Activated CD8-positive, alpha-beta T cell treated with anti-CD3 and anti-CD28 coated beads, Interleukin-2, amount 10 ng/mL, durations not matched to agents 7 days and 5 days (primary cell): ENCODE data around the gene IREB2. TPM values are rescaled to one million over a fixed set of nuclear protein-coding genes. Genes with fewer than 3 reads are reported as not detected.

Source experiments
- ATAC-seq: fragments of 150-1000 bp; cut with Tn5 transposase; one replicate; pipeline ENCODE4 v1.10.0; 2021; ENCODE audit warnings: moderate library complexity
- CTCF ChIA-PET: fragments of 350-600 bp; sonication (Branson Sonifier 250); formaldehyde crosslinking; loops from one replicate; lab custom pipeline; 2021; ENCODE audit warnings: antibody characterized with exemption; lab: Charles Lee
- POLR2A ChIA-PET: fragments of 350-600 bp; sonication (Branson Sonifier 250); formaldehyde crosslinking; loops from one replicate; lab custom pipeline; 2021; ENCODE audit warnings: antibody characterized with exemption; lab: Charles Lee
- DNase-seq: peaks from one replicate; pipeline ENCODE4 v3.0.0-alpha.2; 2020
- H3K27ac Mint-ChIP-seq: one replicate; pipeline ENCODE4 v1.8.0; 2021; ENCODE audit warnings: mild to moderate bottlenecking, mixed read lengths
- H3K27me3 Mint-ChIP-seq: one replicate; pipeline ENCODE4 v1.8.0; 2021; ENCODE audit warnings: low read depth, mixed read lengths
- H3K36me3 Mint-ChIP-seq: one replicate; pipeline ENCODE4 v1.8.0; 2021; ENCODE audit warnings: low read depth, mixed read lengths
- H3K4me1 Mint-ChIP-seq: one replicate; pipeline ENCODE4 v1.8.0; 2021; ENCODE audit warnings: low read depth, mixed read lengths
- H3K4me3 Mint-ChIP-seq: one replicate; pipeline ENCODE4 v1.8.0; 2021; ENCODE audit warnings: mild to moderate bottlenecking, mixed read lengths
- H3K9me3 Mint-ChIP-seq: one replicate; pipeline ENCODE4 v1.8.0; 2022; ENCODE audit warnings: mixed read lengths; ENCODE audit not compliant: insufficient read depth
- total RNA-seq, 2 experiments: library from RNA; stranded (reverse); gene quantifications; one replicate each; pipeline ENCODE4 v1.2.3, GENCODE V29; 2021

IREB2 gene
- total RNA-seq, 2 experiments from 2014 or later = 52.5 to 62.4 TPM

DNA sequence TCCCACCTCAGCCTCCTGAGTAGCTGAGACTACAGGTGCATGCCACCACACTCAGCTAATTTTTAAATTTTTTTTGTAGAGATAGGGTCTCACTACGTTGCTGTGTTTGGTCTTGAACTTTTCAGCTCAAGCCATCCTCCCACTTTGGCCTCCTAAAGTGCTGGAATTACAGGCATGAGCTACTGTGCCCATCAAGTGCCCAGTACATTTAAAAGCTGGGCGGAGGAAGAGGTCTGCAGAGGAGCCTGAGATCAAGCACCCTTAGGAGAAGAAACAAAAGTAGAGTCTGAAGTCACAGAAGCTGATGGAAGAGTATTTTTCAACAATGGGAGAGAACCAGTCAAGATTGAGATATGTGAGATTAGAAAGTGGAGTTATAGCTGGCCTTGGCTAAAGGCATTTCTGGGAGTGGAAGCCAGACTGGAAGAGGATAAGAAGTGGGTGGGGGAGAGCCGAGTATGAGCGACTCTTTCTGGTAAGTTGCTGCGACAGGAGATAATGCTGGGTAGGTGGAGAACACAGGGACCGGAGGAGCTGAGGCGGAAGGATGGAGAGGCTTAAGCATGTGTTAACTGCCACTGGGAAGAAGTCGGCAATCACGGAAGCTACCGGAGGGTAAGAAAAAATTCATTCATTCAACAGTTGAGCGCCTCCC is 782 bp upstream of the IREB2 start:
- Mint-ChIP-seq H3K27me3 (peaks cover 3% of the 10 kb centered on the region), H3K36me3 (peaks cover 25% of the 10 kb centered on the region), H3K4me3 (peak overlapping the region; percentile 86), H3K4me1 (peaks cover 39% of the 10 kb centered on the region), H3K9me3 (no peaks in the 10 kb centered on the region), H3K27ac (peak overlapping the region; percentile 90)
- no peak for DNase-seq
- ChIA-PET CTCF (interaction anchor here (0.7 to 3.6 kb wide), 12 partner anchors 8 to 171 kb away, joined by 3 to 33 read pairs (median 4); partner anchors contain the start of gene SKIC8), POLR2A (interaction anchor here (0.8 to 3.5 kb wide), 19 partner anchors 8 to 435 kb away, joined by 3 to 28 read pairs (median 5); partner anchors contain the start of genes DNAJA4, MORF4L1, PSMA4 and SKIC8)
- ATAC-seq = no peak

- ChIA-PET CTCF (interaction anchor here (0.6 to 3.6 kb wide), 6 partner anchors 9 to 172 kb away, joined by 3 to 33 read pairs (median 3); no protein-coding TSS in a partner anchor), POLR2A (interaction anchor here (0.6 to 3.5 kb wide), 13 partner anchors 7 to 291 kb away, joined by 3 to 28 read pairs (median 6); partner anchors contain the start of genes PSMA4 and SKIC8)
- Mint-ChIP-seq H3K9me3 (no peaks in the 10 kb centered on the region), H3K27me3 (peaks cover 3% of the 10 kb centered on the region), H3K27ac (peak overlapping the region; percentile 90), H3K4me1 (peaks cover 51% of the 10 kb centered on the region), H3K4me3 (peak overlapping the region; percentile 86), H3K36me3 (peaks cover 34% of the 10 kb centered on the region)
- peak; percentile 41 for DNase-seq
- no peak for ATAC-seq
Observed at GRCh38 chr15:78438619-78439285, 736 bp downstream of the IREB2 start.

GRCh38 chr15:78440375-78441373 is 2.7 kb downstream of the IREB2 start:
- peaks cover 56% of the 10 kb centered on the region for H3K4me1 Mint-ChIP-seq
- no peak overlapping the region for H3K27ac Mint-ChIP-seq
- CTCF ChIA-PET = no interaction called here
- H3K36me3 Mint-ChIP-seq = peaks cover 46% of the 10 kb centered on the region
- DNase-seq (no peak), ATAC-seq (no peak)
- no peaks in the 10 kb centered on the region for H3K27me3 Mint-ChIP-seq
- peak overlapping the region; percentile 18 for H3K4me3 Mint-ChIP-seq
- no peaks in the 10 kb centered on the region for H3K9me3 Mint-ChIP-seq
- POLR2A ChIA-PET = interaction anchor here (2.0 kb wide), 1 partner anchor 100 kb away, joined by 8 read pairs; the partner anchor contains the start of gene PSMA4

- peaks cover 46% of the 10 kb centered on the region for H3K4me1 Mint-ChIP-seq
- H3K9me3 Mint-ChIP-seq = no peaks in the 10 kb centered on the region
- no peaks in the 10 kb centered on the region for H3K27me3 Mint-ChIP-seq
- POLR2A ChIA-PET = interaction anchor here (0.6 kb wide), 1 partner anchor 661 kb away, joined by 4 read pairs; no protein-coding TSS in a partner anchor
- CTCF ChIA-PET = interaction anchor here (1.4 kb wide), 1 partner anchor 22 kb away, joined by 3 read pairs; no protein-coding TSS in a partner anchor
- no peak for ATAC-seq
- H3K27ac Mint-ChIP-seq = no peak overlapping the region
- H3K36me3 Mint-ChIP-seq = peaks cover 56% of the 10 kb centered on the region
- H3K4me3 Mint-ChIP-seq = no peak overlapping the region
- no peak for DNase-seq
Observed at GRCh38 chr15:78444255-78444654, 6.2 kb downstream of the IREB2 start.

DNA sequence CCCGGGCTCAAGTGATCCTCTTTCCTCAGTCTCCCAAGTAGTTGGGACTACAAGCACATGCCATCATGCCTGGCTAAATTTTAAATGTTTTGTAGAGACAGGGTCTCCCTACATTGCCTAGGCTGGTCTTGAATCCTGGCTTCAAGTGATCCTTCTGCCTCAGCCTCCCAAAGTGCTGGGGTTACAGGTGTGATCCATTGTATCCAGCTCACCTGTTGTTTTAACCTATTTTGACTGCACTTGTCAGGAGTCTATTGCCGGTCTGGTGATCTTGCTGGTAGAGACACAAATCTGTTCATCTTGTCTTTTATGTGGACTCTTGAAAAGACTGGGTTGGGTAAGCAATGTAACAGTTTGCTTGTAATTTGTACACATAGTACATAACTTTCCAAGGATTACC is 7.9 kb downstream of the IREB2 start:
- H3K27me3 Mint-ChIP-seq = no peaks in the 10 kb centered on the region
- ChIA-PET CTCF (interaction anchor here (1.4 kb wide), 1 partner anchor 69 kb away, joined by 3 read pairs; no protein-coding TSS in a partner anchor), POLR2A (interaction anchor here (1.0 kb wide), 1 partner anchor 8 kb away, joined by 4 read pairs; the partner anchor contains the start of gene IREB2)
- no peak overlapping the region for H3K27ac Mint-ChIP-seq
- no peaks in the 10 kb centered on the region for H3K9me3 Mint-ChIP-seq
- H3K36me3 Mint-ChIP-seq = peaks cover 55% of the 10 kb centered on the region
- DNase-seq = no peak
- H3K4me1 Mint-ChIP-seq = peaks cover 33% of the 10 kb centered on the region
- no peak for ATAC-seq
- no peak overlapping the region for H3K4me3 Mint-ChIP-seq

DNA sequence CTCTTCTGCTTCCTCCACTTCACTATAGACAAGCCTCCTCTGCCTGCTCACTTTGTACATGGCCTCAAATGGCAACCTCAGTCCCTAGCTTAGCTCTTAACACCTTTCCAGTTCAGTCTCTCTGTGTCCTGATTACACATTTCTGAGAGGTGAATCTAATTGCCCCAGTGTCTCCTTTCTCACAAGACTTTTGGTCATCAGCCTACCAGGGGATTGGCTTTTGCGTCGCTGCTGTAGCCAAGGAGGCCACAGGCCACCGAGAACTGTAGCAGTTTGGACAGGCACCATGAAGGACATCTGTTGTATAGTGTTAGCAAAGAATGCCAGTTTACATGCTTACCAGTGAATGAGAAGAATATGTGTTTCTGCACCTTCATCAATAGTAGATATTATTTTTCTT is 8.5 kb downstream of the IREB2 start:
- Mint-ChIP-seq H3K4me1 (peaks cover 27% of the 10 kb centered on the region), H3K4me3 (no peak overlapping the region), H3K27ac (no peak overlapping the region), H3K9me3 (no peaks in the 10 kb centered on the region), H3K36me3 (peaks cover 49% of the 10 kb centered on the region), H3K27me3 (no peaks in the 10 kb centered on the region)
- CTCF ChIA-PET = interaction anchor here (1.4 kb wide), 1 partner anchor 68 kb away, joined by 3 read pairs; no protein-coding TSS in a partner anchor
- DNase-seq (no peak), ATAC-seq (no peak)
- POLR2A ChIA-PET = interaction anchor here (1.0 kb wide), 1 partner anchor 9 kb away, joined by 4 read pairs; the partner anchor contains the start of gene IREB2

DNA sequence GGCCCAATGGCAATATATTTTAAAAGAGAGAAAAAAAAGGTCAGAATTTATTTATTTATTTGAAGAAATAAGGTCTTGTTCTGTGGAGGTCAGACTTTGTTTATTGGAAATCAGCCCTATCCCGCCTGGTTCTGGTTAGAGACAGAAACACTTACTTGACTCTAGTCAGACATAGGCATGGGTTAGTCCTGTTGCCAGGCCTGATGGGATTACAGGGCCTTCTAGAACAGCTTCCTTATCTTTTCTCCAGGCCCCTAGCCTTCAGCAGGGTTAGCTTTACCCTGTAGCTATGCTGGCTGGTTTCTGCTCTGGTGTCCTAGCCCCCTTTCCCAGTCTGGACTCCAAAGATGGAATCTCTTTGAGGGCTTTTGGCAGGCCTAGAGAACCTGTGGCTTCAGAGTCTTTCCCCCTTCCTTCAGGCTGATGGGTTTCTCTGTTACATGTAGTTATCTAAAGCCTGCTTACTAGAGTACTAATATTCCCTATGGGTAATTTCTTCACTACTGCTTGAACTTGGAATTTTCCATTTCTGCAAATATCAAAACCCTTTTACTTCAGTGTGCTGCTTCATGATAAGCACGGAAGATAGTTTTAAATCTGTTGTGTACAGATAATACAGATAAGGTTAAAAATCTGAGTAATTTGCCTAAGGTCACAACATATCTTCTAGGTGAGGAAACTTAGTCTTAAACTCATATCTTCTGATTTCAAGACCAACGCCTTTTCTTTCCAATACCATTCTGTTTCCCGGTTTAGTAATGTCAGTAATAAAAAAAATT is 10.6 kb downstream of the IREB2 start:
- H3K36me3 Mint-ChIP-seq = peaks cover 44% of the 10 kb centered on the region
- no peaks in the 10 kb centered on the region for H3K9me3 Mint-ChIP-seq
- CTCF ChIA-PET = interaction anchor here (0.9 to 1.5 kb wide), 2 partner anchors 11 to 141 kb away, joined by 3 to 4 read pairs; partner anchors contain the start of gene IREB2
- ATAC-seq (no peak), DNase-seq (no peak)
- H3K4me3 Mint-ChIP-seq = no peak overlapping the region
- no peaks in the 10 kb centered on the region for H3K27me3 Mint-ChIP-seq
- POLR2A ChIA-PET = interaction anchor here (0.7 to 0.9 kb wide), 2 partner anchors 10 to 94 kb away, joined by 3 to 6 read pairs; partner anchors contain the start of gene IREB2
- no peak overlapping the region for H3K27ac Mint-ChIP-seq
- peaks cover 30% of the 10 kb centered on the region for H3K4me1 Mint-ChIP-seq

GRCh38 chr15:78449220-78449999 is 11.4 kb downstream of the IREB2 start:
- Mint-ChIP-seq H3K36me3 (peaks cover 39% of the 10 kb centered on the region), H3K27ac (no peak overlapping the region), H3K4me1 (peaks cover 29% of the 10 kb centered on the region), H3K9me3 (no peaks in the 10 kb centered on the region), H3K4me3 (no peak overlapping the region), H3K27me3 (no peaks in the 10 kb centered on the region)
- DNase-seq (no peak), ATAC-seq (no peak)
- CTCF ChIA-PET = interaction anchor here (1.5 to 1.6 kb wide), 2 partner anchors 12 to 142 kb away, joined by 4 read pairs; partner anchors contain the start of gene IREB2
- POLR2A ChIA-PET = interaction anchor here (0.7 to 0.9 kb wide), 2 partner anchors 11 to 93 kb away, joined by 3 to 6 read pairs; partner anchors contain the start of gene IREB2

- ChIA-PET POLR2A (interaction anchor here (0.9 kb wide), 1 partner anchor 12 kb away, joined by 6 read pairs; the partner anchor contains the start of gene IREB2), CTCF (interaction anchor here (1.5 to 1.6 kb wide), 2 partner anchors 13 to 143 kb away, joined by 4 read pairs; partner anchors contain the start of gene IREB2)
- Mint-ChIP-seq H3K36me3 (peaks cover 36% of the 10 kb centered on the region), H3K4me3 (no peak overlapping the region), H3K27me3 (no peaks in the 10 kb centered on the region), H3K9me3 (no peaks in the 10 kb centered on the region), H3K4me1 (peaks cover 36% of the 10 kb centered on the region), H3K27ac (no peak overlapping the region)
- ATAC-seq (no peak), DNase-seq (no peak)
Observed at GRCh38 chr15:78450285-78450858, 12.4 kb downstream of the IREB2 start.
